NCI-H2171 (cell line): ENCODE data around the gene TTC23.
A peak's percentile ranks its signal among the peaks of the same experiment; 100 is the strongest.

ENCODE experiments used
- DNase-seq: peaks from one replicate; lab custom pipeline; 2025; lab: John Stamatoyannopoulos, UW

Gene TTC23

GRCh38 chr15:99137877-99138276 is 111.5 kb downstream of the TTC23 start:
- DNase-seq, result no peak

GRCh38 chr15:99137111-99137546 is 112.3 kb downstream of the TTC23 start:
- peak; percentile 68 for DNase-seq

- DNase-seq, result no peak
Measured at GRCh38 chr15:99135194-99135593, 114.2 kb downstream of the TTC23 start.

- DNase-seq, result no peak
Measured at GRCh38 chr15:99134317-99134821, 115.0 kb downstream of the TTC23 start.

- DNase-seq, result no peak
Measured at GRCh38 chr15:99132634-99133287, 116.6 kb downstream of the TTC23 start.

GRCh38 chr15:99132122-99132521 is 117.3 kb downstream of the TTC23 start:
- DNase-seq, result no peak

- DNase-seq, result no peak
Measured at GRCh38 chr15:99131441-99132023, 117.8 kb downstream of the TTC23 start.

GRCh38 chr15:99130765-99131440 is 118.5 kb downstream of the TTC23 start:
- no peak for DNase-seq

- DNase-seq, result no peak
Measured at GRCh38 chr15:99130314-99130713, 119.1 kb downstream of the TTC23 start.

GRCh38 chr15:99129644-99130043 is 119.7 kb downstream of the TTC23 start:
- DNase-seq, result no peak

- DNase-seq, result no peak
Measured at GRCh38 chr15:99128411-99128810, 121.0 kb downstream of the TTC23 start.

GRCh38 chr15:99127773-99128172 is 121.6 kb downstream of the TTC23 start:
- DNase-seq, result no peak

GRCh38 chr15:99126930-99127329 is 122.5 kb downstream of the TTC23 start:
- no peak for DNase-seq

GRCh38 chr15:99126131-99126588 is 123.2 kb downstream of the TTC23 start:
- DNase-seq, result no peak

- DNase-seq, result no peak
Measured at GRCh38 chr15:99125061-99125891, 124.1 kb downstream of the TTC23 start.

- DNase-seq, result no peak
Measured at GRCh38 chr15:99124641-99125040, 124.7 kb downstream of the TTC23 start.

- peak; percentile 37 for DNase-seq
Measured at GRCh38 chr15:99123713-99124451, 125.5 kb downstream of the TTC23 start.

GRCh38 chr15:99122831-99123712 is 126.3 kb downstream of the TTC23 start:
- no peak for DNase-seq

GRCh38 chr15:99121691-99122410 is 127.5 kb downstream of the TTC23 start:
- no peak for DNase-seq

- no peak for DNase-seq
Measured at GRCh38 chr15:99121207-99121606, 128.2 kb downstream of the TTC23 start.
